Ovary (tissue), 3 donors: ENCODE results near the gene GLCCI1.

Experiments used
- CTCF ChIP-seq, 3 donors: fragments of 450-650 bp in 2 of 3; fragments of 200-600 bp in 1 of 3; IDR thresholded peaks; one replicate each; pipeline versions ENCODE4 v1.5.1 to v1.8.0; 2016 to 2022; ENCODE audit warnings: antibody characterized with exemption in 3 of 3, mild to moderate bottlenecking in 1 of 3
- EP300 ChIP-seq: sonication (generic); formaldehyde crosslinking; IDR thresholded peaks from one replicate; pipeline ENCODE4 v1.6.1; 2017; ENCODE audit warnings: antibody characterized with exemption
- POLR2A ChIP-seq: fragments of 450-650 bp; IDR thresholded peaks from one replicate; pipeline ENCODE4 v1.6.1; 2017; ENCODE audit warnings: antibody characterized with exemption, mild to moderate bottlenecking, moderate library complexity
- donor health status: DM: no; HTN: no; CAD: no.

- TF ChIP-seq CTCF (IDR thresholded peaks at IDR 0.05) (no peak), POLR2A (no peak), EP300 (no peak)
These were observed 2.4 kb upstream of the GLCCI1 start for GRCh38 chr7:7966141-7966734.
